Fibroblast of skin of right quadriceps (primary cell): Measurements from ENCODE around the gene TTC23.
A peak's percentile ranks its signal among the peaks of the same experiment; 100 is the strongest.

ENCODE experiments used
- DNase-seq: peaks from one replicate; pipeline ENCODE4 v3.0.0-alpha.2; 2013

TTC23 gene

DNA sequence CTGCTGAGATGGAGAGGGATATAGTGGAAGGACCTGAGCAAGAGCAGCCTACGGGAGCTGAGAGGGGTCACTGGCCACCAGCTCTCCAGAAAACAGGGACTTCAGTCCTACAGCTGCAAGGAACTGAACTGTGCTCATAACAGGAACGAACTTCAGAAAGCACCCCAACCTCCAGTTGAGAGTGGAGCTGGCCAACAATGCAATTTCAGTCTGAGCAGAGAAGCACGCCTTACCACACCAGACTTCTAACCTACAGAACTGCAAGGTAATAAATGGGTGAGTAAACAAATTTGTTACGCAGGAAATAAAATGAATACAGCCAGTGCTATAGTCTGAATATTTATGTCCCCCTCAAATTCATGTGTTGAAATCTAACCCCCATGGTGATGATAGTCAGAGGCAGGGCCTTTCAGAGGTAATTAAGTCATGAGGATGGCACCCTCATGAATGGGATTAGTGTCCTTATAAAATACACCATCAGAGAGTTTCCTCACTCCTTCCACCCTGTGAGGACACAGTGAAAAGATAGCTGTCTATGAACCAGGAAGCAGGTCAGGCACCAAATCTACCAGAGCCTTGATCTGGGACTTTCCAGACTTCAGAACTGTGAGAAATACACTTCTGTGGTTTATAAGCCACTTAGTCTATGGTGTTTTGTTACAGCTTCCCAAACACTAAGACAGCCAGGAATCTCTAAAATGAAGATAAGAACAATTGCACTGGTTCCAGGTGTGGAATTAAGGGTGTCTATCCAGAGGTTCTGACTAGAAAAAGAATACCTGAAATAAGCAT lies 85.9 kb downstream of the TTC23 start:
- no peak for DNase-seq

GRCh38 chr15:99158626-99159412 lies 90.6 kb downstream of the TTC23 start:
- no peak for DNase-seq

DNA sequence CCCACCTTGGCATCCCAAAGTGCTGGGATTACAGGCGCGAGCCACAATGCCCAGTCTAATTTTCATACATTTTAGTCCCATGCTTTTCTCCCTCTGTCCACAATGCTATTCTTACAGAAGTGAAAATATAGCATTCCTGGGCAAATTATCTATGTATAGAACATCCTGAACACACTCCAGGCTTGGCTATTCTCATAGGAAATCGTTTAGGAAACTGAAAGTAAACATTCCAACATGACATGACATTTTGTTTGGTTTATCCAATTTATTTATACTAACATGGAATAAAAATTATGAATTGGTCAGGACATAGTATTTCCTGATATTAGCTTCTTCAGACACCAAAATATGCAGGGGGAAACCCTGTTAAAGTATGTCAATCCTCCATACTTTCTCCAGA lies 91.9 kb downstream of the TTC23 start:
- DNase-seq: no peak

DNA sequence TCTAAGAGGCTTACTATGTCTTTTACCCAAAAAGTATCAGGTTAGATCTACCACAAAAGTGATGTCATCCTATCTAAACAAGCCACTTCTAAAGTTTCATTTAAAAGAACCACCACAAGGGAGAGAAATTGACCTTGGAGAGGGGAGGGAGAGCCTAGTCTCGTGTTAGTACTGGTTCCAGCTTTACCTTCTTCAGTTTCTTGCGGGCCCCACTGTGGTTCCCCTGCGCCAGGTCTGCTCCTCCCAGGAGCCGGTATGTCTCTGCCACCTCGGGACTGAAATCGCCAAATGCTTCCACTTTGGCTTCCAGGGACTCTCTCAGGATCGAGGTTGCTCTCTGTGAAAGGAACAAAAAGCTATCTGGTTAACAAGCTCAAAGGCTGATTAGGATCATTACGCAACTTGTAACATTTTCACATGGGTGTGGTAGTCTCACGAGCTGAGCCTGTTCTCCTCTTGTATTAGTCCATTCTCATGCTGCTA lies 93.4 kb downstream of the TTC23 start:
- DNase-seq: no peak

GRCh38 chr15:99154271-99154670 lies 95.1 kb downstream of the TTC23 start:
- DNase-seq: no peak

DNA sequence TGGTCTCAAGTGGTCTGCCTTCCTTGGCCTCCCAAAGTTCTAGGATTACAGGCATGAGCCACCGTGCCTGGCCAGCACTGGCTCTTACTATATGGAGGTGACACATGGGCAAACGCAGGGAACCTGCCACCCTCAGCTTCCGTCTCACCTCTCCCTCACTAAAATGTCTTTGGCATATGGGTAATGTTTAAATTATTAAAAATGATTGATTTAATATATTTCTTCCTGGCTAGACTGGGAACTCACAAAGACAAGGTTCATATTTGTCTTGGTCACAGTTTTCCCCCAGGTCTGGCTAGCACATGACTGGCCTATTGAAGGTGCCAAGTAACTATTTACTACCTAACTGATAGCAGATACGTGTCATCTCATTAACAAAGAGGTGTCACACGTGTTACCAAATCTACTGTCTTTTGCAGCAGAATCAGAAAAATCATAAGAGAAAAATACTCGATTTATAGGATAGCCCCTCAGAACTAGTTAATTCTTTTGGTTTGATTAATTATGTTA lies 96.3 kb downstream of the TTC23 start:
- no peak for DNase-seq

- no peak for DNase-seq
Observed at GRCh38 chr15:99151156-99151555, 98.2 kb downstream of the TTC23 start.

GRCh38 chr15:99149366-99149765 lies 100.0 kb downstream of the TTC23 start:
- DNase-seq: no peak

DNA sequence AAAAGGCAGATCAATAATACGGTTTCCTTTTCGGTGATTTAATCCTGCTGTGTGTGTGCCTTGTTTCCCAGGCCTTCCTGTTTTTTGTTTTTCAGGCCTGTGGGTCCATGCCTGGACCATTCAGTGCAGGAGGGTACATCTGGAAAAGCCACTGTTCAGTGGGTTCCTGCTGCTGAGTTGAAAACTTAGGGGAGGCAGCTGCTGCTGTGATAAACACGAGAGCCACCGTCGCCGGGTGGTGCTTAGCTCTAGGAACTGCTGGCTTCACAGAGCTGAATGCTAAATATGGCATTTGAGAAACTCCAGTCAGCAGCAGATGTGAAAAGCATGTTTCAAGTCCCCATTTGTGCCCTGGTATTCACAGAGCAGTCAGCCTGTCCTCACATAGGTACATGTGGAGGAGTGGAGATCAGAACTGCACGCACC lies 100.5 kb downstream of the TTC23 start:
- no peak for DNase-seq

- no peak for DNase-seq
Observed at GRCh38 chr15:99146661-99147060, 102.7 kb downstream of the TTC23 start.

- no peak for DNase-seq
Observed at GRCh38 chr15:99145778-99146177, 103.6 kb downstream of the TTC23 start.

DNA sequence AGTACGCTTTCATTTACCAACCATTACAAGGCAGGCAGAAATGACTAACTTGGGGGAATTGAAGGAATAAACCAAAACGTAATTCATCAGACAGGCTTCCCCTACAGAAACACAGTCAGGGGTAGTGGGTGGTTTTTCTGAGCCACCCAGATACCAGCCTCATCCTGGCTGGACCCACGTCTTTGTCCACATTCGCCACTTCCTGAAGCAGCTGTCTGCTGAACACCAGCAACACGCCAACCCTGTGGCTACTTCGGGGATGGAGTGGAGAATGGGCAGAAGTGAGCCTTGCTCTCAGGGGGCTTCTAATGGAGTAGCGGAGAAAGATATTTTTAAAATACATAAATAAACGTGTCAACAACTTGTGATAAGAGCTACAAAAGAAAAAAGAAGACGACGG lies 104.4 kb downstream of the TTC23 start:
- no peak for DNase-seq

GRCh38 chr15:99143655-99144610 lies 105.4 kb downstream of the TTC23 start:
- peak; percentile 11 for DNase-seq

DNA sequence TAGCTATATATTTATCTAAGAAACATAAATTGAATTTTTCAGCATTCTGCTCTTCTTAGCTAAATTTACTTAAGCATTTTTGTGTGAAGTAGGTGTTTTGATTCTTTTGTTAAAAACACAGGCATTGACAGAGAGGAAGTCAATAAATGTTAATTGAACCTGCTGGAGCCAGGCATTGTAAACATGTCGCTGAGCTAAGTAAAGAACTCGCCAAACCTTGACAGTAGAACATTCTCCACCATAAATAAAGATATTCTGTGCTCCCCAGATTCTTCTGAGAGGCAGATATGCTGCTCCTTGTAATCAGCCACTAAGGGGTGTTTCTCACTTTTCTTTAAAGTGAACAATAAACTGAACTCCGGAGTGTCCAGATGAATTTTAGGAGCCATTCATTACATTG lies 106.1 kb downstream of the TTC23 start:
- DNase-seq: no peak

- DNase-seq: no peak
Observed at GRCh38 chr15:99142562-99142961, 106.8 kb downstream of the TTC23 start.

DNA sequence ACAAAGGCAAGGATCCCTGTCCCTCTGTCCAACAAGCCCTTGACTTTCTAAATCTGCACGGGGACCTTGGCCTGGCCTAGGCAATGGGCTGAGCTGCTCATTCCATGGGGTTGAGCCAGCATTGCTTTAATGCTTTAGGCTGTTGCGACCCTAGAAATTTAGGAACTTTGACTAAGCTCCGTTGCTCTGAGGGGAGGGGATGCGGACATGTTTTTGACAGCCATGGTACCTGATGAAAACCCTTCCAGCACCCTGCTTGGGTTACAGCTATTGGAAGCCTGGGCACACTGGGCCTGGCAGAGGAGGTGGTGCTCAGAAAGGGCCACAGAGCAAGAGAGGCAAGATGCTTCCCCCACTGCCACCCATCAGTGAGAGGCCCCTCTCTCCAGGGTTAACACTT lies 107.4 kb downstream of the TTC23 start:
- DNase-seq: no peak

- no peak for DNase-seq
Observed at GRCh38 chr15:99140590-99140989, 108.8 kb downstream of the TTC23 start.

DNA sequence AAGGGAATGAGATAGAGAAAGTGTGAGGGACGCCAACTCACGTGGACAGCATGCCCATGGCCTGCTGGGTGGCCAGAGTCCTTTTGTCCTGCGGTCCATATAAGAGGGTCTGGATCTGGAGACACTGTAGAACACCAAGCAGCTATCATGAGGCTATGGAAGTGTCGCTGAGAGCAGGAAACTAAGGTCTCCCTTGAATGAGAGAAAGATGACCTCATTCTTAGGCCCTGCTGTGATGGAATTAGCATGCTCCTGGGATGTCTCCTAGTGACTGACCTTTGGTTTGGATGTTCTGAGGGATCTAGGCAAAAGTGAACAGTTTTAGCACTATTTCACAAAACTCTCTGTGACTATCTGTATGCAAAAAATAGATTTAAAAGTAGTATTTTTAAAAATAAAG lies 110.1 kb downstream of the TTC23 start:
- no peak for DNase-seq

GRCh38 chr15:99138491-99138982 lies 110.8 kb downstream of the TTC23 start:
- no peak for DNase-seq

- DNase-seq: no peak
Observed at GRCh38 chr15:99137877-99138276, 111.5 kb downstream of the TTC23 start.

GRCh38 chr15:99137111-99137546 lies 112.3 kb downstream of the TTC23 start:
- no peak for DNase-seq

- no peak for DNase-seq
Observed at GRCh38 chr15:99135194-99135593, 114.2 kb downstream of the TTC23 start.
